NCI-H2227 treated with DMSO at 0.1 percent for 48 hours (cell line): ENCODE measurements around the gene OR2V2.

Source experiments
- DNase-seq: peaks from one replicate; lab custom pipeline; 2025; lab: John Stamatoyannopoulos, UW

The OR2V2 gene

DNA sequence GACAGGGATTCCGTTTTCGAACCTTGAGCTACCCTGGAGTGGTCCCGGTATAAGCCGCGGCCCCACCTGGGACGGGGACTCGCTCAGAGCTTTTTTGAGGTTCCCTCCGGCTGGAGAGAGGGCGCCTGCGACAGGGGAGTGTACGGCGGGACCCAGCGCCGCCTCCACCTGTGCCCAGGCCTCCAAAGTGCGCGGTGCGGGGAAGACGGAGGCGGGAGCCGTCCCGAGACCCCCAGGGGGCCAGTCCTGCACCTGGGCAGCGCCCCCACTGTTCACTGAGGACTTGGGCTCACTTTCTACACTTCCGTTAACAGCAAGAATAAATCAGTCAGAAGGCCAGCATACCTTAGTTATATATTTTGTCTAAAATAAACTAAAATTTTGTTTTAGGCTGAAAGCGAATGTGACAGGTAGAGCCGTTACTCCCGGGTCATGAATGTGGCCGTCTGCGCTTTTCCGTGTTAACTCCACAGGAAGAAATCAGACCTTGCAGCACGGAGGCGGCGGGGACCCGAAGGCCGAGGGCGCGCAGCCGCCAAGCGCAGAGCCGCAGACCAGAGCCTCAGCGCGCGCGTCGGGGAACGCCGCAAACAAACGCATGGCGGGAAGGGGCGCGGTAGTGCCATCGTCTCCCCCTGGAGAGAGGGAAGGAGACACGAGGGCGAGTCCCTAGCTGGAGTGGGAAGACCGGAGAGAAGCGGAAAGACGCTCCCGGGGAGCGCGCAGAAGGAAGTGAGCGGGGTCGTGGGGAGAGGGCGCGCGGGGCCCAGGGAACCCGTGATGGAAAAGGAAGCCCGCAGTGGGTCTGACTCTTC, 43.5 kb downstream of the OR2V2 start:
- DNase-seq = no peak

DNA sequence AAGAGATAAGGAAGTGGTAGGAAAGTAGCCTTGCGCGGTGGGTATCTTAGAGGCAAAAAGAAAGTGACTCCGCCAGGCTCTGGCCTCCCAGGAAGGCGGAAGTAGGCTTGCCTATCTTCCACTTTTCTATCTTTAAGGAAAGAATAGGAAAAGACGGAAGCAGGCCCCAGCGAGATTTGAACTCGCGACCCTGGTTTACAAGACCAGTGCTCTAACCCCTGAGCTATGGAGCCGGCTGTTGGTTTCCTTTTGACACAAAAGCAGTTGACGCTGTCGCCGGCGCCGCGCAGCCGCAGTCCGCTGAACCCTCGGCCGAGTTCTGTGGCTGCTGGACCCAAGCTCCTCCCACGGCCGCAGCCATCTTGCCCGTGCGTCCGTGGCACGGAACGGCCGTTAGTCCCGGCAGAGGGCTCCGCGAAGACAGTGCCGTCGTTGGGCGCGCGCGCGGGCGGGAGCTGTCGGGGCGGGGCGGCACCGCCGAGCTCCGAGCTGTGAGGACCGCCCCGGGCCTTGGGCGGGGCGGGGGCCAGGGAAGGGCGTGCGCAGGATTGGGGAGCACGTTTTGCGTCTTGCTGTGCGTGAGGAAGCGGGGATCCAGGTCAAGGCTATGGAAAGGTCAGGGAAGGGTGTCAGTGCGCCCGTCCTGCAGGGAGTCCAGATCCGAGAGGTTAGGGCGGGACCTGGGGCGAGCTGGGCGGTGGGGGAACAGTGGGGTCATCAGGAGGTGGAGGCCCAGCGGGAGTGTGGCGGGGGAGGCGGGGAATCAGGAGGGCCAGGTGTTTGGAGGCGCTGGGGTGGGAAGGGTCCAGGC, 44.3 kb downstream of the OR2V2 start:
- DNase-seq = no peak

DNA sequence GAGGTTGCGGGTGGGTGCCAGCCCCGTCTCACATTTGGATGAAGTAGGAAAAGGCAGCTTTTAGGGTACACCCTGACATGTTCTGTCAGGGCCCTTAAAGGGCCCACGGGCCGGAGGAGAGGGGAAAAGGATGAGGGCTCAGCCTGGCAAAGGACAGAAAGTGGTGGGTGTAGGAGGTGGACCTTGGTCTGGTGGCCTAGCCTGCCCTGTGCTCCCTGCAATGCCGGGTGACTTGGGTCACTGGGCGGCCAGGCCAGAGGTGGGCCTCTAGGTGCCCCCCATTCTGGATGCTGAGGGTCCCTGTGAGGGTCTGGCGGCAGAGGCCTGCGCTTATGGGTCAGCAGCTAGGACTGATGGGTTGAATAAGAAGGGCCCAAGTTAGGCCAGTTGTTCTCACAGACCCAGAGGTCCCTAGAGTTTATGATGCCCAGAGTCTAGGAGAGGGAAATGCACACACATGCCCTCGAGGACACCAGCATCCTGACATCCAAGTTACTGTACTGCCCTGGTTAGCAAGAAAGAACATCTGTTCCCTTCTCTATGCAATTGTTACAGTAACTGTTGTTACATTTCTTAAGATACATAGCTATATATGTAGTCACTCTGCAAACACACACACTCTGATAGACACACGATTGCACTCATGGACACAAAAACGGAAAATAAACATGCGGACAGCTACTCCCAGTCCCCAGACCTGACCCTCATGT, 45.1 kb downstream of the OR2V2 start:
- DNase-seq = no peak

DNA sequence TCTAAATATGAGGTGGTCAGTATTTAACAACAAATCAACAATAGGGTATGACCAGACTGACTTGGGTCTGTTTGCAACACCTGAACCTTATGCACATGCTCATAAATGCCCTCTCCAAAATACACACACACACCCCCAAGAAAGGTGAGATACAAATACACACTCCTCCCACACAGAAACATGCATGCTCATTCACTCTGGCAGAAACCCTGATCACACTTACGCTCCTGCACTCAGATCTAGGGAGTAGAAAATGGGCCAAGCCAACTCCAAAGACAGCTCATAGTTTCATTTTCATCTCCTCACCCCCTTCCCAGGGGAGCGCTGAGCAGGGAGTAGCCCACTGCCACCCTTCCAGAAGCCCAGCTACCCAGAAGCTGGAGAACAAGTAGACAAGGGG, 46.3 kb downstream of the OR2V2 start:
- no peak for DNase-seq

DNA sequence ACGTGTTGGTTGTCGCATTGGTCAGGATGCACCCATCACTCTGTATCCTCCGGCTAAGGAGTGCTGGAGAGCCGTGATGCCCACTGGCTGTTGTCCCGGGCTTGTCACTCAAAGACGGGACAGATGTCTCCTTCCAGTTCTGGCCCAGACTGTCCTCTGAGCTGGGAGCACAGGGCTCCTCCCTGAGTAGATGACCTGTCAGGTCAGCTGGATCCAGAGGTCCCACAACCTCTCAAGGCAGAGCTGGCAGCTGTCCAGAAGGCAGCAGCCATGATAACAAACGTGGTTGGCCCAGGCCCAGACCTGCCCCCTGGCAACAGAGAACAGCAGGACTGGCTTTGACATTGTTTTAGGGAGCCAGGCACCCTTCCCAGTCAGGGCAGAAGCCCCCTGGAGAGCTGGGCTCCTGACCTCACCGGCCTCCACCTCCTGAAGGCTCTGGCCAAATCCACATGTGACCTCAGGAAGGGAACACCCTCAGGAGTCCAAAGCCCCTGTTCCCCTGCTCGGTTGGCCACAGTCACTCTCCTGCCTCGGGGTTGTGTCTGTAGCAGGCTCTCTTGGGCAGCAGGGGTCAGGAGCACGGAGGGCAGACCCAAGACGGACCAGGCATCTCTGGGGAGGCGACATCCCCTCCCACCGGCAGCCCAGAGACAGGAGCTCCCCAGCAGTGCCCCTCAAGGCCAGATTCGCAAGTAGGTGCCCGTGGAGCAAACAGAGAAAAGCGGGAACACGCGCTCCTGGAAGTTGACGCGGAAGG, 47.3 kb downstream of the OR2V2 start:
- no peak for DNase-seq

DNA sequence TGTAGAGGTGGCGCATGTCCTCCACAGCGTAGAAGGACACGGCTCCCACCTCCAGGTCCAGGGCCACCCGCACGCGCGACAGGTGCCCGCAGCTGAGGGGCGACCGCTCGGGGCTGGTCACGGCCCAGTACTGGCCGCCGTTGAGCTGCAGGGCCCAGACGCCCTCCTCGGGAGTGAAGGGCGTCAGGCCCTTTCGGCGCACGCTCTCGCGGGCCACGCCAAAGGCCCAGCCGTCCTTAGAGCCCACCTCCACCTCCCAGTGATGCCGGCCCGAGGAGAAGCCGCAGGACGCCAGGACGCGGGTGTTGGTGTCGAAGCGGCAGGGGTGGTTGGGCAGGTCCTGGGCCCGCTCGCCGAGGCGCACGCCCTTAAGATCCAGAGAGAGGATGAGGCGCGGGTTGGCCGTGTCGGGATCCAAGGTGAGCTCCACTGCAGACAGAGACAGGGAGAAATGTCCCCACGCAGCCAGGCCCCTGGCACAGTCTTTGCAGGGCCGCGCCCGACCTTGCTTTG, 47.9 kb downstream of the OR2V2 start:
- DNase-seq = no peak

DNA sequence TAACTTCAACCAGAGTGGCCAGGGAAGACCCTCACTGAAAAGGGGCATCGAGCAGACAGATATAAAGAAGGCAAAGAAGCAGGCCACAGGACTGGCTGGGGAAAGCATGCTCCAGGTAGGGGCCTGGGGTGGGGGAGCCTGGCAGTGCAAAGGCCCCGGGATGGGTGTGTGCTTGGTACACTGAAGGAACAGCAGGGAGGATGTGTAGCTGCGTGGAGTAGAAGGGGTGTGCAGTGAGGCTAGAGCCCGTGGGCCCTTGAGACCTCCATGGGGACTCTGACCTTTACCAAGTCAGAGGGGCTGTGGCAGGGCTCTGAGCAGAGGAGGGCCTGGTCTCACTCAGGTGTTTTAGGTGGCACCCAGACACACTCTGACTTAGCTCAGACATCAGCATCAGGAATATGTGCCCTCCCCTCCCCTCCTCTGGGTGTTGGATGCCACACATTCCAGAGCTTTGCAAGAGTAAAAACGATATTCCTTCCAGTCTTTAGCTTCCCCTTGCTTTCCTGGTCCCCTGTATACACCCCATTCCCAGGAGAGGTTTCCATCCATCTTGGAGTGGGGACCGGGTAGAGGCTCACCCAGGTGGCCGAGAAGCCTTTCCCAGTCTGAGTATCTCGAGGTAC, 50.1 kb downstream of the OR2V2 start:
- DNase-seq = no peak

DNA sequence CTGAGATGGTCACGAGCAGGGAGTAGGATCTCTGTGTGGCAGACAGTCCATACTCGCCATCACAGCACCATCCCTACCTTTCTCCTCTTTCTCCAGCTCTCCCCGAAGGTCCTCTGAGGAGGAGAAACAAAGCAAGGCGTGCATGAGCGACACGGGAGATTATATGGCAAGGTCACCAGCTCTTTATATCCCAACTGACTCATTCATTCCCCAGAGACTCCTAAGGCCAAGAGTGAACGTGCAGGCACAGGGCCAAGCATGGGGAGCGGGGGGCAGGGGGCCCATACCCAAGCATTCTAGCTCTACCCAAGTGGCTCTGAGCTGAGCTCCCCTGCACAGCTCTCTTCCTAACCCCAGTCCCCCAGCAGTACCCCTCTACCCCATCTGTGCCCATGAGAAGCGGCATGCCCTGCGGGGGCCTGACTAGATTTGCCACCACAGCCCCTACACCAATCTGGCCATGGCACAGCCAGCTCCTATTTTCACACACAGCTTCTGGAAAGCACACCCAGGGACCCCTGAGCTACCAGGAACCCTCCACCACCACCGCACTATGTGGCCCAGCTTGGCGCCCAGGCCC, 50.8 kb downstream of the OR2V2 start:
- DNase-seq = no peak

DNA sequence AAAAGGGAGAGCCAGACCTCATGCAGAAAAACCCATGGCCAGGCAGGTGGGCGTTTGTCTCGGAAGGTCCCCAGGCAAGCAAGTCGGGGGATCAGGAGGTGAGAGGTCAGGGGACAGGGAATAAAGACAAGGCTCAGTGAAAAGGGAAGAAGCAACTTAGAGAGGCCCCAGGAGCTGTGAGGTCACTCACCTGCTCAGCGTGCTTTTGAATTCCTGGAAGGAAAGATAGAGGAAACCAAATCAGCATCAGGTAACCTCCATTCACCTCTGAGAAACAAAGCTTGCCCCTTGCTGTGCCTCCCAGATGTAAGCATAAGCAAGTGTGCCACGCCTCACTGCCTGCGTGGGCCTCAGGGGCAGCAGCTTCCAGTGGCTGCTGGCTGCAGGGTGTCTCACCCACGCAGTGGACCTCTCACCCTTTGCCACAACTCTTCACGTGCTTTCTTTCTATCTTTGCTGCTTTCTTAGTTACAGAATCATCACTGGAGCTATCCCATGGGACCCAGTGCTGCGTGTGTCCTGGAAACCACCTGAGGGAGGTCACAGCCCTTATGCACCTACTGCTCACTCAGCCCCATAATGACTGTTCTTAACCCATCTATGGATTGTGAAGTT, 51.6 kb downstream of the OR2V2 start:
- no peak for DNase-seq

DNA sequence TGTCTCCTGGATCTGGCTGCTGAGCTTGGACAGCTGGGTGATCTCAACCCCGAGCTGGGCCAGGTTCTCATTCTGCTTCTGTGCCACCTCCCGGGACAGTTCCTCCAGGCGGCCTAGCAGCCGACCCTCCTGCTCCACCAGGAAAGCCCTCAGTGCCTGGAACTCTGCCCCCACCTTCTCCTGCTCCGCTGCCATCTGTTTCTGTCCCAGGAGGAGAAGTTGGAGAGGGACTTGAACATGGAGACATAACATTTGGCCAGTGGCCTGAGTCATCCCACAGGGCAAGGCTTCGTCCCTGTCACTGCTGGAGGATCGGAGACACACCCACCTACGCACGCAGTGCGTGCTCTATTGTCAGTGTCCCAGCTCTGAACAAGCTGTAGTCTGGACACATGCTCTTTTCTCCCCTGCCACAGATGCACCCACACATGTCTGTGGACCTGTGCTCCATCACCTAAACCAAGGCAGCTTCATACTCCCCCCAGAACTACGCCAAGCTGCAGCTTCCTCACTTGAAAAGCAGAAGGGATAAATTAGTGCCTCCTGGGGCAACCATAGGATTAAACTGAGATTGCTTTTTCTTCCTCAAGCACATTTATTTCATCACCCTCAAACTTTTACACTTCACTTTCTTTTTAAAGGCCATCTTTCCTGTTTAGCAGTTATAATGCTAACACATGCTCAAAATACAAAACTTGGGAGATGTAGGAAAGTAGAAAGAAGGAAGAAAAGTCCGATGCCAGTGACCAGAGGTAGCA, 52.7 kb downstream of the OR2V2 start:
- DNase-seq = no peak

DNA sequence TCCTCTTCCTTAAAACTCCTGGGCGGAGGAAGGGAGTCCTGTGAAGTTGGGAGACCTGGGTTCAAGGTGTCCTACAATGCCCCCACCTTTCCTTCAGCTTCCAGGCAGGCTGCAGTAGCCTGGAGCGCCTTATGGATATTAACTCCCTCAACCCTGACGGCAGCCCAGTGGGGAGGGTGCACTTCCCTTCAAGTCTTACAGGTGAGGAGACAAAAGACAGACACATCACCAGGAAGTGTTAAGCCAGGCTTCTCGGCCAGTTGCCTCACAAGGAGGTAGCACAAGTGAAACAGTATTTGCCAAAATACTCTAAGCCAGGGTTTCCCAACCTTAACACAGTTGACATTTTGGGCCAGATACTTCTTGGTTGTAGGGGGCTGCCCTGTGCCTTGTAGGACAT, 53.4 kb downstream of the OR2V2 start:
- no peak for DNase-seq

DNA sequence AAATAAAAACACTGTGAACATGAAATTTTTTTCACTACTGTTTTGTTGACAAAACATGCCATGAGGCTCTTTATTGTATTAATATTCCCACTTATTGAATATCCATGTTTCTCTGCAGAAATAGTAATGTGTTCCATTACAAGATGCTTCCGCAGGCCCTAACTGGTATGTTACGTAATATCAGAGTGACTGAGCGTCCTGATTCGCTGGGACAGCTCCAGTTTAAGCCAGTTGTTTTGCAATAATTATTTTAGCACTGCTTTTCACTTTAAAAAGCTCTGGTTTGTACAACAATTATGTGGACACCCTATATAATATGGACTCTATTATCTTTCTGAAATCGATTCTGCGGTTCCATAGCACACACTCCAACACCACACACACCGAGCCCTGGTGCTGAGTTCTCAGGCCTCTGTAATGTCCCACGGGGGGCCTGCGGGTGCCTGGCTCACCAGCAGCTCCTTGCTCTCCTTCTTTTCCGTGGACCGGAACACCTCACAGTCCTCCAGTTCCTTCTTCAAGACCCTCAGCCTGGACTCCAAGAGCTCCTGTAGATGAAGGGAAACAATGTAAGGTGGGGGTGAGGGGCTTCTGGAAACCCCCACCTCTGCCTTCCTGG, 55.8 kb downstream of the OR2V2 start:
- DNase-seq = no peak

DNA sequence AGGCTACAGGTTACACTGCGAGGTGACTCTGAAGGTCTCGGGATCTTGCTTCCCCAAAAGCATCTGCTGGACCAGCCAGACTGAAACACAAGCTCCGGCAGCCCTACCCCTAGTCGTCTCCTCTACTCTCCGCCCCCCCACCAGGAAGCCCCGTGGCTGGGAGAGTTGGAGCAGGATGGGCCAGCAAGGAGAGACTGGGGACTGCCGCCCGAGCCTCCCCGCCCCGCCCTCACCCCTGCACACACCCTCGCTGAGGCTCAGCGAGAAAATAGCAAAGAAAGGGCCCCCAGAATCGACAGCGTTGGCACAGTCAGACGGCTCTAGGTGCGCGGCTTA, 56.4 kb downstream of the OR2V2 start:
- DNase-seq = no peak

DNA sequence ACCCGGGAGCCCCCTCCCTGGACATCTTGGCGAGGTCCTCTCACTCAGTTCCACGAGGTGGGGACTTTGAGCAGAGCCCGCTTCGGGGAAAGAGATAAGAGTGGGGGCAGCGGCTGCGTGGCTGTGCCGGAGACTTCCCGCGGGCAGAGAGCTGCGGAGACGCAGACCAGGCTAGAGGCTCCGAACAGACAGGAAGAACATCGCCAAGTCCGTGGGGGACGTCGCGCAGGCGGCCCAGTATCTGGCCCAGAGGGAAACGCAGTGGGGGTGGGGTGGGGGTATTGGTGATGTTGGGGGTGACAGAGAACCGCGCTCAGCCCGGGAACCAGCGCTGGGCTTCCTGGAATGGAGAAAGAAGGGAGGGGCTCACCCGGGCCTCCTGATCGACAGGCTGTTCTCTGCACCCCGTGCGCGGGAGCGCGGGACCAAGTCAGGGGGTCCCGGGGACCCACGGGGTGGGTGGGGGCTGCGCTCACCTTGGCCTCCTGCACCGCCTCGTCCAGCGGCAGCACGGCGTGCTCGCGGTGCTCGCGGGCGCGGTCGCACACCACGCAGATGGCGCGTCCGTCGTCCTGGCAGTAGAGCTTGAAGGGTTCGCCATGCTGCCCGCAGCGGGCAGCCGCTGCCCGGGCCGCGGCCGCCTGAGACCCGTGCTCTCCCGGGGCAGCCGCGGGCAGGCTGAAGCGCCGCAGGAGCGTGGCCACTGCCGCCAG, 56.9 kb downstream of the OR2V2 start:
- DNase-seq = no peak

DNA sequence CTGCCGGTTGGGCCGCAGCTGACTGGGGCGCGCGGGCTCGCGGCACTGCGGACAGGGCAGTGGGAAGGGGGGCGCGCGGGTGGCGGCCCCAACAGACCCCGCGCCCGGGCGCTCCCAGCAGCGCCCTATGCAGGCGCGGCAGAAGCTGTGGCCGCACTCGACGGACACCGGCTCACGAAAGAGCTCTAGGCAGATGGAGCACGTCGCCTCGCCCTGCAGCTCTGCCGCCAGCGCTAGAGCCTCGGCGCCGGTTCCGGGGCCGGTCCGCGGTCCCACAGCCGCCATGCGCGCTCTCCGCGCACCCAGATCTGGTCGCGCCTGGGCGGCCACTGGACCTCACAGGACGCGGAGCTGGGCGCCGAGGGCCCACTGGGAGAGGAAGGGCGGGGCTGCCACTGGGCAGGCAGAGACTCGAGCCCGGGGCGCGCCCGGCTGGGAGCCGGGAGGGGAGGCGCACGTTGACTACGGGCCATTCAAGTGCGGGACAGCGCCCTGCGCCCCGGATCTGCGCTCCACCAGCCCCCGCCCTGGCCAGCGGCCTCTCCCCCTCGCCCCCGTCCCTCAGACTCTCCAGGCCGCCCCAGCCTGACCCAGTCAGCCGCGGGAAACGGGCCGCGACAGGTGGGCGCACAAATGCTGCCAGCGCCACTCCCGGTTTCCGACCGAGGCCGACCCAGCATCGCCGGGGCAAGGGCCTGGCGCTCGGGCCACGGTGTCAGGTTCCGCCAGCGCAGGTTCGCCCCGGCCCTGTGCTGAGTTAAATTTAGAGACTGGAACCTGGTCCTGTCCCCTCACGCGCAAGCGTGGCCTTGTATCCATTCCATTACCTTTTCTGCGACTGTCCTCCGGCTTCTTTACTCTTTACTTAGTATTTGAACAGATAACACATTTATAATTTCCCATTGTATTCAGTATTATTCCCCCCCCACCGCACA, 57.7 kb downstream of the OR2V2 start, which contains the start of gene TRIM7:
Gene TRIM7, minus strand, starts transcription at position 371 of the 935 bp plus-strand sequence. Its CDS starts 86 bp downstream, at position 285.
- DNase-seq = no peak

DNA sequence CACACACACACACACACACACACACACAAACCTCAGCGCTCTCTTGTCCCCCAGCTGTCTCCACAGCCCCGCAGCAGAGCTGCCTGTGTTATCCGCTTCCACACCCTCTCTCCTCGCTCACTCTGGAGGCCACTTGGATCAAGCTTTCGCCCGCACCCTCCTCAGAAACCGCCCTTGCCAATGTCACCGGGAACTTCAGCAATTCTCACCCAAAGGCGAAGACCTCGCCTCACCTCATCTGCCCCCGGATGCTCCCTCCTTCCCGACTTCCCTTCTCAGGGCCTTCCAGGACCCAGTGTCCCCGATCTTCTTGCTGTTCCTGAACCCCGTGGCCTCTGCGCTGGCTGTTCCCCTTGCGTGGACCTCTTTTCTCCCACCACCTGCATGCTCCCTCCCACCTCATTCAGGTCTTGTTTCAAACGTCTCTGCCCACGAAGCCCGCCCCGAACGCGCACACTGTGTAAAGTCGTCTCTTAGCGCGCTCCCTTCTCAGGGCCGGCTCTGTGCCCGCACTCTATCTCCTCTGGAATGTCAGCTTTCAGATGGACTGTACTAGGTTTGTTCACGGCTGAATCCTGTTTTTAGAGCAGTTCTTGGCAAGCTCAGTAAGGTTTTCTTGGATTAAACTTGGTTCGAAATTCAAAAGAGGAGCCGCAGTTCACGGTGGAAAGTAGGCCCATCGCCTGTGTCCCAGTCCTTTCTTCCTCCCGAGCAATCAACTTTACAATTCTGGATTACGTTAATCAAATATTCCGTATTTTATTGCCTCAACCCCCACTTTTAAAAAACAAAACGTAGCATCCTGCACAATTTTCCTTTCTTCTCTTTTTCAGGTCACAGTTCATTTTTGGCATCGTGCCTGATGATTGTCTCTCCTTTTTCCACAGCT, 58.6 kb downstream of the OR2V2 start:
- DNase-seq = no peak
